Natural killer cell (primary cell): ENCODE results near the gene SERPINI1. TPM values are rescaled to one million over a fixed set of nuclear protein-coding genes. Genes with fewer than 3 reads are reported as not detected.

Experiments used
- ATAC-seq, 3 donors: fragments of 150-1000 bp in 2 of 3; fragments of 200-7000 bp in 1 of 3; cut with Tn5 transposase; 1 replicate in 1 of 3; 2 replicates in 2 of 3; pipeline ENCODE4 v1.10.0; 2021; ENCODE audit warnings: mild to moderate bottlenecking in 2 of 3, moderate library complexity in 2 of 3
- DNase-seq, 2 donors: peaks; one replicate each; pipeline versions ENCODE4 v3.0.0 to v3.0.0-alpha.2; 2013 to 2021; ENCODE audit warnings: mixed read lengths in 1 of 2
- H3K27ac ChIP-seq: one replicate; pipeline ENCODE4 v1.5.1; 2013; ENCODE audit warnings: mild to moderate bottlenecking, low read length
- H3K27me3 ChIP-seq: one replicate; pipeline ENCODE4 v1.6.1; 2013; ENCODE audit warnings: low read length; ENCODE audit not compliant: control insufficient read depth, insufficient read depth
- H3K36me3 ChIP-seq: one replicate; pipeline ENCODE4 v1.6.1; 2013; ENCODE audit warnings: low read length; ENCODE audit not compliant: control insufficient read depth, insufficient read depth
- H3K4me1 ChIP-seq: one replicate; pipeline ENCODE4 v1.6.1; 2013; ENCODE audit warnings: low read length; ENCODE audit not compliant: control insufficient read depth, insufficient read depth
- H3K4me3 ChIP-seq: one replicate; pipeline ENCODE4 v1.5.1; 2013; ENCODE audit warnings: low read length
- H3K9me3 ChIP-seq: one replicate; pipeline ENCODE4 v1.6.1; 2013; ENCODE audit warnings: low read length; ENCODE audit not compliant: control insufficient read depth, insufficient read depth
- H3K27ac Mint-ChIP-seq, 2 donors: one replicate each; pipeline ENCODE4 v1.8.0; 2022; ENCODE audit warnings: mild to moderate bottlenecking in 2 of 2, mixed read lengths in 2 of 2, moderate library complexity in 1 of 2
- H3K27me3 Mint-ChIP-seq, 2 donors: one replicate each; pipeline ENCODE4 v1.8.0; 2022; ENCODE audit warnings: low read depth in 2 of 2, mixed read lengths in 2 of 2
- H3K36me3 Mint-ChIP-seq: one replicate; pipeline ENCODE4 v1.8.0; 2022; ENCODE audit warnings: mixed read lengths
- H3K4me1 Mint-ChIP-seq, 2 donors: one replicate each; pipeline ENCODE4 v1.8.0; 2022; ENCODE audit warnings: mixed read lengths in 2 of 2
- H3K4me3 Mint-ChIP-seq: one replicate; pipeline ENCODE4 v1.8.0; 2022; ENCODE audit warnings: mild to moderate bottlenecking, moderate library complexity, mixed read lengths
- H3K9me3 Mint-ChIP-seq, 2 donors: one replicate each; pipeline ENCODE4 v1.8.0; 2022; ENCODE audit warnings: mixed read lengths in 2 of 2
- CTCF ChIP-seq: fragments of 200-600 bp; IDR thresholded peaks from one replicate; pipeline ENCODE4 v1.8.0; 2022; ENCODE audit warnings: antibody characterized with exemption
- WGBS: methylation state at CpG from one replicate; pipeline ENCODE4 v1.1.7; 2013; ENCODE audit warnings: missing lambda C conversion rate; ENCODE audit not compliant: insufficient coverage; 5-methylcytosine and 5-hydroxymethylcytosine counted together
- intact Hi-C: fragments of 100-400 bp; cut with micrococcal nuclease; formaldehyde crosslinking; loops from one replicate; pipeline ENCODE4 v1.14.2; 2022
- total RNA-seq, 4 donors: library from RNA; stranded (reverse); fragments of 120-200 nt in 1 of 4; gene quantifications; one replicate each; pipeline versions ENCODE4 v1.2.3 to v1.2.4, GENCODE V29; 2013 to 2022

Gene SERPINI1
- total RNA-seq, 3 donors from 2014 or later (not counting 1 experiment from before 2014, with no cell fraction given): 5.6 to 9.3 (median 8.5) TPM

- Histone ChIP-seq H3K27me3 (no peaks in the 10 kb centered on the region), H3K9me3 (no peaks in the 10 kb centered on the region), H3K36me3 (no peaks in the 10 kb centered on the region), H3K4me3 (peak overlapping the region; percentile 76), H3K27ac (no peak overlapping the region), H3K4me1 (peaks cover 6% of the 10 kb centered on the region)
- no peak overlapping the region for H3K27ac Mint-ChIP-seq
- intact Hi-C loops: no loop called here
- no peaks in the 10 kb centered on the region for H3K36me3 Mint-ChIP-seq
- H3K4me3 Mint-ChIP-seq: no peak overlapping the region
- ATAC-seq (no peak), DNase-seq (no peak)
- no peaks in the 10 kb centered on the region for H3K27me3 Mint-ChIP-seq
- TF ChIP-seq CTCF: no peak
- H3K9me3 Mint-ChIP-seq: no peaks in the 10 kb centered on the region
- peaks cover 14 to 21% of the 10 kb centered on the region in 2 donors for H3K4me1 Mint-ChIP-seq
- WGBS: 22% methylated on average over 5 of the region's 7 CpGs
These were observed 805 bp downstream of the SERPINI1 start for GRCh38 chr3:167736264-167736787.

GRCh38 chr3:167736997-167737396, 1.5 kb downstream of the SERPINI1 start:
- DNase-seq (no peak), ATAC-seq (no peak)
- Mint-ChIP-seq H3K36me3 (no peaks in the 10 kb centered on the region), H3K4me3 (no peak overlapping the region), H3K27me3 (no peaks in the 10 kb centered on the region), H3K9me3 (no peaks in the 10 kb centered on the region), H3K4me1 (peaks cover 8 to 14% of the 10 kb centered on the region in 2 donors), H3K27ac (no peak overlapping the region)
- intact Hi-C loops: no loop called here
- peaks cover 6% of the 10 kb centered on the region for H3K4me1 ChIP-seq
- H3K4me3 ChIP-seq: no peak overlapping the region
- H3K27ac ChIP-seq: no peak overlapping the region
- no peaks in the 10 kb centered on the region for H3K27me3 ChIP-seq
- 57% methylated on average over 1 of the region's 2 CpGs for WGBS
- no peaks in the 10 kb centered on the region for H3K9me3 ChIP-seq
- TF ChIP-seq CTCF: no peak
- H3K36me3 ChIP-seq: no peaks in the 10 kb centered on the region

GRCh38 chr3:167738037-167738436, 2.5 kb downstream of the SERPINI1 start:
- Histone ChIP-seq H3K27me3 (no peaks in the 10 kb centered on the region), H3K27ac (no peak overlapping the region), H3K9me3 (no peaks in the 10 kb centered on the region), H3K36me3 (no peaks in the 10 kb centered on the region), H3K4me3 (no peak overlapping the region), H3K4me1 (peaks cover 6% of the 10 kb centered on the region)
- no peaks in the 10 kb centered on the region for H3K9me3 Mint-ChIP-seq
- no CpG with 5 or more reads among the region's 2 CpGs for WGBS
- TF ChIP-seq CTCF: no peak
- ATAC-seq (no peak), DNase-seq (no peak)
- peaks cover 0 to 6% of the 10 kb centered on the region in 2 donors for H3K4me1 Mint-ChIP-seq
- no peaks in the 10 kb centered on the region for H3K27me3 Mint-ChIP-seq
- no peaks in the 10 kb centered on the region for H3K36me3 Mint-ChIP-seq
- H3K4me3 Mint-ChIP-seq: no peak overlapping the region
- intact Hi-C loops: no loop called here
- no peak overlapping the region for H3K27ac Mint-ChIP-seq

GRCh38 chr3:167739190-167739810, 3.8 kb downstream of the SERPINI1 start:
- no peak for DNase-seq
- Mint-ChIP-seq H3K4me1 (peaks cover 0 to 6% of the 10 kb centered on the region in 2 donors), H3K9me3 (no peaks in the 10 kb centered on the region), H3K27ac (no peak overlapping the region), H3K27me3 (no peaks in the 10 kb centered on the region), H3K36me3 (no peaks in the 10 kb centered on the region), H3K4me3 (no peak overlapping the region)
- Histone ChIP-seq H3K4me1 (peaks cover under 1% of the 10 kb centered on the region), H3K27me3 (no peaks in the 10 kb centered on the region), H3K36me3 (no peaks in the 10 kb centered on the region), H3K4me3 (no peak overlapping the region), H3K27ac (no peak overlapping the region), H3K9me3 (no peaks in the 10 kb centered on the region)
- intact Hi-C loops: no loop called here
- TF ChIP-seq CTCF: no peak
- no peak for ATAC-seq
- 98% methylated on average over 3 of the region's 4 CpGs for whole genome bisulfite sequencing
